Activated T-cell treated with anti-CD3 and anti-CD28 coated beads, Interleukin-2, amount 50 U/mL, for 72 hours (primary cell): Measurements from ENCODE around the gene FAT1. TPM values are rescaled to one million over a fixed set of nuclear protein-coding genes. Genes with fewer than 3 reads are reported as not detected.

ENCODE experiments used
- total RNA-seq, 2 donors: library from RNA; stranded (reverse); gene quantifications; one replicate each; pipeline ENCODE4 v1.2.3, GENCODE V29; 2022

Gene FAT1
- total RNA-seq, 2 donors from 2014 or later, result 0.07 to 0.36 TPM

Other genes with a start within 250 kb of the FAT1 start
- not detected for gene MTNR1A, start 168.3 kb downstream of the FAT1 start, total RNA-seq